ENCODE data around the gene KRTAP9-8. TPM values are rescaled to one million over a fixed set of nuclear protein-coding genes. Genes with fewer than 3 reads are reported as not detected.
"Not testable (repeated sequence)": the region's sequence is repeated elsewhere in the genome, so short reads cannot be mapped to it uniquely, and the experiment has no call there.

KRTAP9-8 gene
- polyA plus RNA-seq, 1 donor (not counting 4 experiments of a cell fraction or from before 2014, with no cell fraction given), result not detected

DNA sequence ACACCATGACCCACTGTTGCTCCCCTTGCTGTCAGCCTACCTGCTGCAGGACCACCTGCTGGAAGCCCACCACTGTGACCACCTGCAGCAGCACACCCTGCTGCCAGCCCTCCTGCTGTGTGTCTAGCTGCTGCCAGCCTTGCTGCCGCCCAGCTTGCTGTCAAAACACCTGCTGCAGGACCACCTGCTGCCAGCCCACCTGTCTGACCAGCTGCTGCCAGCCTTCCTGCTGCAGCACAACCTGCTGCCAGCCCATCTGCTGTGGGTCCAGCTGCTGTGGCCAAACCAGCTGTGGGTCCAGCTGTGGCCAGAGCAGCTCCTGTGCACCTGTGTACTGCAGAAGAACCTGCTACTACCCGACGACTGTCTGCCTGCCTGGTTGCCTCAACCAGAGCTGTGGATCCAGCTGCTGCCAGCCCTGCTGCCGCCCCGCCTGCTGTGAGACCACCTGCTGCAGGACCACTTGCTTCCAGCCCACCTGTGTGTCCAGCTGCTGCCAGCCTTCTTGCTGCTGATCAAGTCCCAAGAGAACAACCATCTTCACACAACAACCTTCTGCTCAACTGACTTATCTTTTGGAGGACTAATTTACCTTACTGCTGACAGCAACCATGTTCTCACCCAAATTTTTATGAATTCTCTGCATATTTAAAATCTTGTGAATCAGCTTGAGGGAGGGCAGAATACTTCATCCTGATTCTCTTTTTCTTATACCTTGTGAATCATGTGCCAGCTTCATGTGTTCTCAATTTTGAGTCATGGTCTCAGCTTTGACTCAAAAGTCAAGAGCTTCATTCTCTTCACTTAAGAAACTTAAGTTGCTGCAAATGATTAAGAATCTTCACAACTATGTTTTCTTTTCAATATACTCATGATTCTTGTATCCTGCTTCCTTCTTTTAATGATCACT lies 17.8 kb downstream of the KRTAP9-8 start, which contains the start of gene KRTAP9-9:
Gene KRTAP9-9, plus strand, starts transcription at position 4 of the 910 bp plus-strand sequence.
- H3K27me3 ChIP-seq (ENCODE audit: control insufficient read depth, extremely low read depth, insufficient read depth, low read length); H3K4me2 ChIP-seq (ENCODE audit: control insufficient read depth, extremely low read depth, insufficient read depth, low read depth, low read length); FAIRE-seq; H3K9me3 ChIP-seq (ENCODE audit: control insufficient read depth, low read depth, low read length); H3K27ac ChIP-seq (ENCODE audit: control insufficient read depth, insufficient read depth, low read length); dilution Hi-C loops (cut with MboI; ENCODE audit: extremely low pct_ligation_motif_present, low sequenced_read_pairs); H3K36me3 ChIP-seq (ENCODE audit: control insufficient read depth in 2 of 2, extremely low read depth in 1 of 2, insufficient read depth in 2 of 2, low read length in 2 of 2); DNase-seq (ENCODE audit: low read depth, low spot score); H2AFZ ChIP-seq (ENCODE audit: control insufficient read depth, low read length); H3K4me3 ChIP-seq (ENCODE audit: control insufficient read depth in 2 of 3, extremely low read depth in 1 of 3, insufficient read depth in 2 of 3, low read depth in 1 of 3, low read length in 3 of 3); H3K4me1 ChIP-seq (ENCODE audit: control insufficient read depth, extremely low read depth, insufficient read depth, low read length); H4K20me1 ChIP-seq (ENCODE audit: control insufficient read depth, extremely low read depth, insufficient read depth, low read length); H3K9ac ChIP-seq (ENCODE audit: control insufficient read depth, extremely low read depth, insufficient read depth, low read length); H3K9me1 ChIP-seq (ENCODE audit: control insufficient read depth, extremely low read depth, insufficient read depth, low read length); H3K79me2 ChIP-seq (ENCODE audit: control insufficient read depth, insufficient read depth, low read length): not testable (repeated sequence)

DNA sequence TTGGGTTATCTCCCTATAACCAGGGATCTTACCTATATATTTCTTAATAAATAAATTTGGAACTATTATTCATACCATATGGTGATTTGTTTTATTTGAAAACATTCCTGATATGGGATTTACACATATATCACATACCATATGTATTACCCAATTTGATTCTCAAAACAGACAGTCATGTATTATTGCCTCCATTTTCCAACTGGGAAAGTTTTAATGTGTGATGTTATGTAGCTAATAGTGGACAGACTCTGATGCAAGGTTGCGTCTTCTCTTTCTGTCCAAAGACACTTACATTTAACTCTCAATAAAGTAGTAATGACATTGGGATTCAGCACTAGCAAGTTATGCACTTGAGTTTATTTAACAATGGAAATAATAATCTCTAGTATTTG lies 18.5 kb downstream of the KRTAP9-8 start:
- TF ChIP-seq CTCF (optimal IDR thresholded peaks at IDR 0.05 in 1 of 3, IDR thresholded peaks at IDR 0.05 in 1 of 3, conservative IDR thresholded peaks at IDR 0.05 in 1 of 3; ENCODE audit: extremely low read depth in 1 of 3, insufficient read depth in 2 of 3, low read length in 3 of 3) (no peak), EZH2 (IDR thresholded peaks at IDR 0.05; ENCODE audit: low read length) (no peak)
- Histone ChIP-seq H3K27ac (ENCODE audit: control insufficient read depth, insufficient read depth, low read length) (no peak overlapping the region), H3K4me3 (ENCODE audit: control insufficient read depth in 2 of 3, extremely low read depth in 1 of 3, insufficient read depth in 2 of 3, low read depth in 1 of 3, low read length in 3 of 3) (no peak overlapping the region), H3K9me3 (ENCODE audit: control insufficient read depth, low read depth, low read length) (no peaks in the 10 kb centered on the region), H3K27me3 (ENCODE audit: control insufficient read depth, extremely low read depth, insufficient read depth, low read length) (no peaks in the 10 kb centered on the region), H3K4me1 (ENCODE audit: control insufficient read depth, extremely low read depth, insufficient read depth, low read length) (no peaks in the 10 kb centered on the region), H3K36me3 (ENCODE audit: control insufficient read depth in 2 of 2, extremely low read depth in 1 of 2, insufficient read depth in 2 of 2, low read length in 2 of 2) (no peaks in the 10 kb centered on the region), H3K79me2 (ENCODE audit: control insufficient read depth, insufficient read depth, low read length) (no peaks in the 10 kb centered on the region), H3K9me1 (ENCODE audit: control insufficient read depth, extremely low read depth, insufficient read depth, low read length) (no peaks in the 10 kb centered on the region), H4K20me1 (ENCODE audit: control insufficient read depth, extremely low read depth, insufficient read depth, low read length) (no peaks in the 10 kb centered on the region), H2AFZ (ENCODE audit: control insufficient read depth, low read length) (no peak overlapping the region), H3K9ac (ENCODE audit: control insufficient read depth, extremely low read depth, insufficient read depth, low read length) (no peak overlapping the region), H3K4me2 (ENCODE audit: control insufficient read depth, extremely low read depth, insufficient read depth, low read depth, low read length) (no peak overlapping the region)
- dilution Hi-C loops (cut with MboI; ENCODE audit: extremely low pct_ligation_motif_present, low sequenced_read_pairs), result no loop called here
- DNase-seq (ENCODE audit: low read depth, low spot score), result no peak
- no peak for FAIRE-seq
